Osteoblast (primary cell): Measurements from ENCODE around the gene COQ3. TPM values are rescaled to one million over a fixed set of nuclear protein-coding genes. Genes with fewer than 3 reads are reported as not detected.

Experiments used
- DNase-seq: peaks from one replicate; pipeline ENCODE4 v3.0.0; 2011; ENCODE audit warnings: low spot score, mixed read lengths; ENCODE audit not compliant: insufficient read length; ENCODE audit errors: missing footprints
- H2AFZ ChIP-seq: 2 replicates; pipeline ENCODE4 v1.6.0; 2011; ENCODE audit warnings: mild to moderate bottlenecking, low read length
- H3K27ac ChIP-seq: 2 replicates; pipeline ENCODE4 v1.5.1; 2011; ENCODE audit warnings: mild to moderate bottlenecking, low read depth, low read length, moderate library complexity
- H3K27me3 ChIP-seq: 2 replicates; pipeline ENCODE4 v1.6.0; 2012; ENCODE audit warnings: mild to moderate bottlenecking, control low read depth, inconsistent platforms, low read length, moderate library complexity; ENCODE audit not compliant: insufficient read depth
- H3K36me3 ChIP-seq: 2 replicates; pipeline ENCODE4 v1.5.1; 2011; ENCODE audit warnings: mild to moderate bottlenecking, low read length, control low read depth, moderate library complexity; ENCODE audit not compliant: insufficient read depth
- H3K4me1 ChIP-seq: 2 replicates; pipeline ENCODE4 v1.5.1; 2011; ENCODE audit warnings: mild to moderate bottlenecking, low read length, control low read depth, moderate library complexity; ENCODE audit not compliant: insufficient read depth
- H3K4me2 ChIP-seq: 2 replicates; pipeline ENCODE4 v1.6.0; 2011; ENCODE audit warnings: mild to moderate bottlenecking, low read length; ENCODE audit not compliant: insufficient read depth
- H3K4me3 ChIP-seq: fragments of 200-600 bp; sonication (generic); 3 replicates; pipeline ENCODE4 v1.5.1; 2012; ENCODE audit warnings: mild to moderate bottlenecking, low read length, inconsistent platforms; ENCODE audit not compliant: insufficient read depth
- H3K79me2 ChIP-seq: 2 replicates; pipeline ENCODE4 v1.6.0; 2012; ENCODE audit warnings: mild to moderate bottlenecking, low read length, control low read depth, inconsistent platforms; ENCODE audit not compliant: insufficient read depth
- H3K9me3 ChIP-seq: 2 replicates; pipeline ENCODE4 v1.5.1; 2011; ENCODE audit warnings: low read depth, low read length, control low read depth
- H4K20me1 ChIP-seq: 2 replicates; pipeline ENCODE4 v1.6.0; 2012; ENCODE audit warnings: mild to moderate bottlenecking, low read length, control low read depth; ENCODE audit not compliant: insufficient read depth
- CTCF ChIP-seq: IDR thresholded peaks from 2 replicates; pipeline ENCODE4 v1.5.1; 2011; ENCODE audit warnings: mild to moderate bottlenecking, low read depth, low read length, moderate library complexity; ENCODE audit errors: extremely low read depth
- total RNA-seq: library from RNA; depleted of rRNA; stranded (reverse); fragments of >200 nt; gene quantifications from 2 replicates; pipeline ENCODE4 v1.2.3, GENCODE V29; 2012

Gene COQ3
- total RNA-seq, 1 donor = 2.5 TPM

- Histone ChIP-seq H3K4me3 (no peak overlapping the region), H3K79me2 (peaks cover 99% of the 10 kb centered on the region), H3K27ac (no peak overlapping the region), H3K9me3 (no peaks in the 10 kb centered on the region), H3K4me2 (no peak overlapping the region), H2AFZ (no peak overlapping the region), H4K20me1 (peaks cover 73% of the 10 kb centered on the region), H3K27me3 (no peaks in the 10 kb centered on the region), H3K36me3 (peaks cover 5% of the 10 kb centered on the region), H3K4me1 (peaks cover 8% of the 10 kb centered on the region)
- DNase-seq = no peak
- TF ChIP-seq CTCF = no peak
Observed at GRCh38 chr6:99416892-99417767, 23.1 kb upstream of the COQ3 start.

- peaks cover 11% of the 10 kb centered on the region for H3K36me3 ChIP-seq
- H3K4me3 ChIP-seq = no peak overlapping the region
- H4K20me1 ChIP-seq = peaks cover 64% of the 10 kb centered on the region
- H3K9me3 ChIP-seq = no peaks in the 10 kb centered on the region
- DNase-seq = no peak
- TF ChIP-seq CTCF = no peak
- H3K79me2 ChIP-seq = peaks cover 99% of the 10 kb centered on the region
- H3K4me2 ChIP-seq = no peak overlapping the region
- H3K27ac ChIP-seq = peak overlapping the region; percentile 30
- peaks cover 8% of the 10 kb centered on the region for H3K4me1 ChIP-seq
- no peak overlapping the region for H2AFZ ChIP-seq
- no peaks in the 10 kb centered on the region for H3K27me3 ChIP-seq
Observed at GRCh38 chr6:99416226-99416625, 22.2 kb upstream of the COQ3 start.

- Histone ChIP-seq H4K20me1 (peaks cover 60% of the 10 kb centered on the region), H3K9me3 (no peaks in the 10 kb centered on the region), H3K4me2 (no peak overlapping the region), H2AFZ (no peak overlapping the region), H3K36me3 (peaks cover 15% of the 10 kb centered on the region), H3K4me3 (no peak overlapping the region), H3K27ac (no peak overlapping the region), H3K27me3 (no peaks in the 10 kb centered on the region), H3K4me1 (peaks cover 8% of the 10 kb centered on the region), H3K79me2 (peaks cover 99% of the 10 kb centered on the region)
- DNase-seq = no peak
- no peak for TF ChIP-seq CTCF
Observed at GRCh38 chr6:99415446-99415845, 21.5 kb upstream of the COQ3 start.

DNA sequence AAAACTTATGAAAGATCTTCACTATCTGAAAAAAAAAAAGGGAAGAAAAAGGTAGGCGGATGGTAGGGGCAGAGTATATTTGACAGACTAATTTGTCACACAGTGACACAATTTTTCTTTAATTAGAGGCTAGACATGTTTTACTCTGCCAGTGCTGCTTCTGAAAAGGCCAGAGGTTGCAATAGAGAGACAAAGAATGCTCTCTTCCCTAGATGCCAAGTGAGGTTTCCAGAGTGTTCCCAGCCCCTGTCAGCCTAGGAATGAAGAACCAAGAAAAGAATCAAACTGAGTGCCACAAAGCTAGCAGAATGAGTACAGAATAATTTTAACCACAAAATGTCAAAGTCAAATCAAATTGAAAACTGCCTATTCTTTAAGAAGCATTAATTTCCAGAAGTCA is 18.1 kb upstream of the COQ3 start:
- Histone ChIP-seq H3K4me2 (no peak overlapping the region), H3K27me3 (no peaks in the 10 kb centered on the region), H2AFZ (no peak overlapping the region), H3K4me3 (no peak overlapping the region), H3K4me1 (peaks cover 8% of the 10 kb centered on the region), H3K79me2 (peaks cover 72% of the 10 kb centered on the region), H4K20me1 (peaks cover 36% of the 10 kb centered on the region), H3K27ac (no peak overlapping the region), H3K9me3 (no peaks in the 10 kb centered on the region), H3K36me3 (peaks cover 36% of the 10 kb centered on the region)
- DNase-seq = no peak
- TF ChIP-seq CTCF = no peak
